Measurements from ENCODE around the gene ARMH3.
A peak's percentile ranks its signal among the peaks of the same experiment; 100 is the strongest.

The ARMH3 gene

DNA sequence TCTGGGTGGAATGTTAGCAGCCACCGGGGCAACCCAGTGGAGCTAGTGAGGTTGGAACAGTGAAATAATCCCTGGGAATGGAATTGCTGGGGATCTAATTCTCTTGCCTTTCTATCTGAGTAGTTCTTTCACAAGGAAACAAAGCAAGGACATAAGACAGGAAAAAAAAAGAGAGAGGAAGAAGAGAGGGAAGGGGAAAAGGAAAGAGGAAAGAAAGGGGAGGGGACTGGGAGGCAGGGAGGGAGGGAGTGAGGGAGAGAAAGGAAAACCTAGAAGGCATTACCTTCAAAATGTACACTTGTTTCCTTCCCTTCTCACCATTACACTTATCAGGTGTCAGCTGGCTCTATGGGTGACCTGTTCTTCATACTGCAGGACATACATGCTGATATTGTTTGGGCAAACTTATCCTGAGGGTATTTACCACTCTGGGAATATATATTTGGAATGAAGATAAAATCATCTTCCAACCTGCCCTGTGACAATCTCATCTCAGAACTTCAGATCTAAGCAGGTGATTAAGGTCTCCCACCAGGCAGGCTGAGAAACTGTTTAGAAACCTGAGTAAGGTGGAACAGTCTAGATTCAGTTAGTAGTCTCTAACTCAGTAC is 162.4 kb downstream of the ARMH3 start:
- Histone ChIP-seq H3K4me1 (ENCODE audit: insufficient read depth, insufficient read length) (peaks cover 3% of the 10 kb centered on the region), H3K27me3 (ENCODE audit: insufficient read depth, insufficient read length) (no peaks in the 10 kb centered on the region), H3K4me3 (ENCODE audit: insufficient read length, low read depth) (no peak overlapping the region), H3K36me3 (ENCODE audit: insufficient read depth, insufficient read length, low read length) (no peaks in the 10 kb centered on the region), H3K9me3 (ENCODE audit: insufficient read depth, low read length) (no peaks in the 10 kb centered on the region), H3K9ac (ENCODE audit: insufficient read length, low read depth) (no peak overlapping the region)
- DNase-seq (ENCODE audit: low read depth, low spot score), result no peak
- TF ChIP-seq YY1 (IDR thresholded peaks at IDR 0.05; ENCODE audit: insufficient read depth, insufficient read length) (no peak), ZNF274 (IDR thresholded peaks at IDR 0.05; ENCODE audit: low read depth, low read length) (no peak), SUZ12 (IDR thresholded peaks at IDR 0.05; ENCODE audit: extremely low read depth, insufficient read depth, insufficient read length) (no peak)

DNA sequence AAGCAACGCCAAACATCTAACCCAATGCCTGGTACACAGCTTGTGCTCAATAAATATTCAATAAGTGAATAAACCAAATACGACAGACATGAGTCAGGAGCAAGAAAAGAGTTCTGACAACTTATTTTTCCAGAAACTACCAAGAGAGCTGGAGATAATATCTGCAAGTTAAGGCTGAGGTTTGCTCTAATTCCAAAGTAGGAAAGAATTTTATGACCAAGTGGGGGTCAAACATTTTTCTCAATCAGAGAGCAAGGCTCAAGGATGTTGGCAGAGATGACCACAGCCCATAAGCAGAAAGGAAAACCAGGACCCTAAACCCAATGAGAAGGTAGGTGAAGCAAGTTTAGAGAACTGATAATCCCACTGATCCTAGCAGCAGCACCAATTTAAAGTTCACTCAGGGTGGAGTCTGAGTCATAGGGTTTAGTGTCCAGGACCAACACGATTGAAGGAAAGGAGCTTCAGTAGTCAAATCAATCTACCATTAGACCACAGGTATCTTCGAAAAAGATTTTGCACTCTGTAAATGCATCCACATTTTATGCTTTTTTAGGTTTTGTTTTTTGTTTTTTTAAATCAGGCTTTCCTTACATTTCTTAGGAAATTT is 163.1 kb downstream of the ARMH3 start:
- no peaks in the 10 kb centered on the region for H3K27me3 ChIP-seq (ENCODE audit: insufficient read depth, insufficient read length)
- no peak overlapping the region for H3K4me3 ChIP-seq (ENCODE audit: insufficient read length, low read depth)
- H3K9ac ChIP-seq (ENCODE audit: insufficient read length, low read depth), result no peak overlapping the region
- no peaks in the 10 kb centered on the region for H3K9me3 ChIP-seq (ENCODE audit: insufficient read depth, low read length)
- TF ChIP-seq ZNF274 (IDR thresholded peaks at IDR 0.05; ENCODE audit: low read depth, low read length), result no peak
- TF ChIP-seq SUZ12 (IDR thresholded peaks at IDR 0.05; ENCODE audit: extremely low read depth, insufficient read depth, insufficient read length), result no peak
- no peak for TF ChIP-seq YY1 (IDR thresholded peaks at IDR 0.05; ENCODE audit: insufficient read depth, insufficient read length)
- no peak for DNase-seq (ENCODE audit: low read depth, low spot score)
- H3K4me1 ChIP-seq (ENCODE audit: insufficient read depth, insufficient read length), result no peaks in the 10 kb centered on the region
- H3K36me3 ChIP-seq (ENCODE audit: insufficient read depth, insufficient read length, low read length), result no peaks in the 10 kb centered on the region

DNA sequence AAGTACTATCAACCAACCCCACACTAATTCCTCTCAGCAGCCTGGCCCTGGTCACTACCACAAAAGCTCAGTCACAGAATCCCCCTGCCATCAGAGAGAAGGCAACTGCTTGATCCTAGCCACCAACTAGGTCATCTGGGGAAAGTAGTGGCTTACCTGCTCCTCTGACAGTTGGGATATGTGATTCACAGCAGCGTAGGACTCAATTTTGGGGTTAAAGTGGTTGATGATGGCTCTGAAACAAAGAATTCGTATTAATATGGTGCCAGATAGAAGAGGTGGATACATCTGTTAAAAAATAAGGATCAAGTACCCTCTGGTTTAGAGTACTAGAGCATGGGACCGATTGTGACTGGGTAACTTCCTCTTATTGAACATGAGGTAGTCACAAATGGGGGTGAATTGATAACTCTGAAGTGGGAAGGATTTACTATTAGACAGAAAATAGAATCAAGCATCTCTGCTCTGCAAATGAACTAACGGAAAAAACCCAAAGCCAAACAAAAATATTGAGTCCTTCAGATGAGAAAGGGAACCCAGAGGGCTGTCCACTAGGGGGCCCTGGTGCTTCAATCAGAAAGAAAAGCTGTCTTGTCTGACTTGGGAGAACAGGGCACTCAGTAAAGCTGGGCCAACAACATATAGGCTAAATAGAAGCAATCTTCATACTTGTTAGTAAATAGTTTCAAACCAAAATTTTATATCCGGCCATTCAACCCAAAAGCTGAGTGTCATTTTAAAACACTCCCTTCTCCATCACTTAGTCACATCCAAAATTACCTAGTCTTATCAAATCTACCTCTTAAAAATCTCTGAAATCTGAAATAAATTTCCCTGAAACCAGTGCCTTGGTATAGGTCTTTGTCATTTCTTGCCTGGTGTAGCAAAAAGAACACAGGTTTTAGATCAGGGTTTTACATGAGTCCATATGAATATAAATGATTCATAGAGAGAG is 166.4 kb downstream of the ARMH3 start:
- Histone ChIP-seq H3K9me3 (ENCODE audit: insufficient read depth, low read length) (no peaks in the 10 kb centered on the region), H3K4me3 (ENCODE audit: insufficient read length, low read depth) (no peak overlapping the region), H3K27me3 (ENCODE audit: insufficient read depth, insufficient read length) (no peaks in the 10 kb centered on the region), H3K36me3 (ENCODE audit: insufficient read depth, insufficient read length, low read length) (no peaks in the 10 kb centered on the region), H3K9ac (ENCODE audit: insufficient read length, low read depth) (no peak overlapping the region), H3K4me1 (ENCODE audit: insufficient read depth, insufficient read length) (no peaks in the 10 kb centered on the region)
- peak; percentile 46 for DNase-seq (ENCODE audit: low read depth, low spot score)
- TF ChIP-seq SUZ12 (IDR thresholded peaks at IDR 0.05; ENCODE audit: extremely low read depth, insufficient read depth, insufficient read length) (no peak), ZNF274 (IDR thresholded peaks at IDR 0.05; ENCODE audit: low read depth, low read length) (no peak), YY1 (IDR thresholded peaks at IDR 0.05; ENCODE audit: insufficient read depth, insufficient read length) (no peak)

DNA sequence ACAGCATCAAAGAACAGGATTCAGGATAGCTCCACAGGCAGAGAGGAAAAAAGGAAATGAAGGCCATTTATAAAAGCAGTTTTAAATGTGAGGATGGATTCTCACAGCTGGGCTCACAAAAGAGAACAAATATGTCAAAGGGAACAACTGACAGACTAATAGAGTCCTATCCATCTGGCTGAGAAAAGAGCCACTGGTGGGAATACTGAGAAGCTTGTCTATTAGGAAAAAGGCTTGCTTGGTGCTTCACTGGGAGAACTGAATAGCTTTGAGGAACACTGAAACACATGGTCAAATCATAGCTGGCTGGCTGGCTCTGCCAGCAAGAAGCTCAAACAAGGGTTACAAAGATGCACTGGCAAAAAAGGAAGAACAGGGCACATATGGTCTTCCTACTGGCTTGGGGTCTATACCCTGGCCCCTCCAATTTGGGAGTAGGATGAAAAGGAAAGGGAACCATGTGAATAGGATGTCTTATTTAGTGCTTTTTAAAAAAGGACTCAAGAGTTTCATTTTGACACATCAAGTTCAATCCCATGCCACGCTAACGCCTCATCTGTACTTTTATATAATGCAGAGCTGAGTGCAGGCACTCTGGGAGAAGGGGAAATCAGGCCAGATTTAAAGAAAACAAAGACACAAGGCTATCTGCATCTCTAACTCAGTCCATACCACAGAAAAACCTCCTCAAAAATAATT is 167.6 kb downstream of the ARMH3 start:
- TF ChIP-seq YY1 (IDR thresholded peaks at IDR 0.05; ENCODE audit: insufficient read depth, insufficient read length), result no peak
- no peak for TF ChIP-seq SUZ12 (IDR thresholded peaks at IDR 0.05; ENCODE audit: extremely low read depth, insufficient read depth, insufficient read length)
- no peak for TF ChIP-seq ZNF274 (IDR thresholded peaks at IDR 0.05; ENCODE audit: low read depth, low read length)
- Histone ChIP-seq H3K36me3 (ENCODE audit: insufficient read depth, insufficient read length, low read length) (no peaks in the 10 kb centered on the region), H3K4me1 (ENCODE audit: insufficient read depth, insufficient read length) (no peaks in the 10 kb centered on the region), H3K9me3 (ENCODE audit: insufficient read depth, low read length) (no peaks in the 10 kb centered on the region), H3K4me3 (ENCODE audit: insufficient read length, low read depth) (no peak overlapping the region), H3K9ac (ENCODE audit: insufficient read length, low read depth) (no peak overlapping the region), H3K27me3 (ENCODE audit: insufficient read depth, insufficient read length) (no peaks in the 10 kb centered on the region)
- DNase-seq (ENCODE audit: low read depth, low spot score), result no peak

DNA sequence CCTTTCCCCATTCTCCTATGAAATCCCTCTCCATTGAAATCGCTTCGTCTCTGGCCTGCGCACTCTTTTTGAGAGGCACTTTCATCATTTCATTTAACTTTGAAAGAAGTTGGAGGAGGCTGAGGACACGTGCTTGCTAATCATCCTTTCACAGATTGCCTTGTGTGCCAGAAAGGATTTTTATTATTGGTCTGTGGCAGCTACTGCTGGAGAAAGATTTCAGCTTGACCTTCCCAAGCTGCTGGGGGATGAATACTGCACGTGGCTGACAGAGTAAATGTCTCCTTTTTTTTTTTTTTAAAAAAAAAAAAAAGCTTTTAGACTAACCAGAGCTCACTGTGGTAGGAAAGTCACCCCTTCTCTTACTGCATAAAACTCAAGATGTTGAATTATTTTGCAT is 168.2 kb downstream of the ARMH3 start:
- Histone ChIP-seq H3K4me3 (ENCODE audit: insufficient read length, low read depth) (no peak overlapping the region), H3K9ac (ENCODE audit: insufficient read length, low read depth) (no peak overlapping the region), H3K36me3 (ENCODE audit: insufficient read depth, insufficient read length, low read length) (no peaks in the 10 kb centered on the region), H3K4me1 (ENCODE audit: insufficient read depth, insufficient read length) (no peaks in the 10 kb centered on the region), H3K27me3 (ENCODE audit: insufficient read depth, insufficient read length) (no peaks in the 10 kb centered on the region), H3K9me3 (ENCODE audit: insufficient read depth, low read length) (no peaks in the 10 kb centered on the region)
- TF ChIP-seq YY1 (IDR thresholded peaks at IDR 0.05; ENCODE audit: insufficient read depth, insufficient read length), result no peak
- no peak for TF ChIP-seq SUZ12 (IDR thresholded peaks at IDR 0.05; ENCODE audit: extremely low read depth, insufficient read depth, insufficient read length)
- no peak for TF ChIP-seq ZNF274 (IDR thresholded peaks at IDR 0.05; ENCODE audit: low read depth, low read length)
- no peak for DNase-seq (ENCODE audit: low read depth, low spot score)

DNA sequence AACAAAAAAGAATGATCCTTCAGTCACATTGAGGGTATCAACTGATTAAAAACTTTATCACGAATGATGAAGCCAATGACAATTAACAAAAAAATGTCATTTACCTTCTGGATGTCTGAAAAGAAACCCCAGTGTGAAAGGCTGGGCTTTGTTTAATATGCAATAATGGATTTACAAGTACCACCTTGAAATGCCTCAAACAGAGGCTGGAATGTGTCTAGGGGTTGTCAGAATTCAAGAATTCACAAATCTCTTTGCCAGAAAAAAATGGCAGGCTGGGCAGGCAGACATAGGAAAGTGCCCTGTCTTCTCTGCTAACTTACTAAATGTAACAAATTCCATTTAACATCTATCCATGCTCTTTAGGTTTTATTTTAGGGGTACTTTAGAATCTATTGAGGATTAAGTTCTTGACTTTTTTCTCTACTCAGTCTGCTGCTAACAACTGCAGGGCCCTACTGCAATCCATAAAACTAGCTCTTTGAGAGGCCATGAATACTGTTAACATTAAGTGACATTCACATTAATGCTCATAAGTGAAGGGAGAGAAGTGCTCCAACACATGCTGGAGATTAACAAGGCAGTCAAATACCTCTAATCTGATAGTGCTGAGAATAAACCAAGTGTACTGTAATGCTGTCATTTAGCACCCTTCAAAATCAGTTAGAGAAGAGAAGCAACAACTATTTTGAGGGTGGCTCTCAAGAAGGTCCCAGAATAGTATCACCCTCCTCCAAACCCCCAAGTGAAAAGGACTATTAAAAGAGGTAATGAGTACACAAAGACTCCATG is 169.3 kb downstream of the ARMH3 start:
- Histone ChIP-seq H3K36me3 (ENCODE audit: insufficient read depth, insufficient read length, low read length) (no peaks in the 10 kb centered on the region), H3K4me1 (ENCODE audit: insufficient read depth, insufficient read length) (no peaks in the 10 kb centered on the region), H3K9ac (ENCODE audit: insufficient read length, low read depth) (no peak overlapping the region), H3K4me3 (ENCODE audit: insufficient read length, low read depth) (no peak overlapping the region), H3K27me3 (ENCODE audit: insufficient read depth, insufficient read length) (no peaks in the 10 kb centered on the region), H3K9me3 (ENCODE audit: insufficient read depth, low read length) (no peaks in the 10 kb centered on the region)
- no peak for DNase-seq (ENCODE audit: low read depth, low spot score)
- no peak for TF ChIP-seq ZNF274 (IDR thresholded peaks at IDR 0.05; ENCODE audit: low read depth, low read length)
- TF ChIP-seq SUZ12 (IDR thresholded peaks at IDR 0.05; ENCODE audit: extremely low read depth, insufficient read depth, insufficient read length), result no peak
- TF ChIP-seq YY1 (IDR thresholded peaks at IDR 0.05; ENCODE audit: insufficient read depth, insufficient read length), result no peak
